Activated naive CD4-positive, alpha-beta T cell treated with anti-CD3 and anti-CD28 coated beads, Interleukin-2, amount 50 U/mL, for 16 hours (primary cell): ENCODE measurements around the gene ERICH6.

Experiments
- DNase-seq: peaks from one replicate; pipeline ENCODE4 v3.0.0-alpha.2; 2020

The ERICH6 gene

DNA sequence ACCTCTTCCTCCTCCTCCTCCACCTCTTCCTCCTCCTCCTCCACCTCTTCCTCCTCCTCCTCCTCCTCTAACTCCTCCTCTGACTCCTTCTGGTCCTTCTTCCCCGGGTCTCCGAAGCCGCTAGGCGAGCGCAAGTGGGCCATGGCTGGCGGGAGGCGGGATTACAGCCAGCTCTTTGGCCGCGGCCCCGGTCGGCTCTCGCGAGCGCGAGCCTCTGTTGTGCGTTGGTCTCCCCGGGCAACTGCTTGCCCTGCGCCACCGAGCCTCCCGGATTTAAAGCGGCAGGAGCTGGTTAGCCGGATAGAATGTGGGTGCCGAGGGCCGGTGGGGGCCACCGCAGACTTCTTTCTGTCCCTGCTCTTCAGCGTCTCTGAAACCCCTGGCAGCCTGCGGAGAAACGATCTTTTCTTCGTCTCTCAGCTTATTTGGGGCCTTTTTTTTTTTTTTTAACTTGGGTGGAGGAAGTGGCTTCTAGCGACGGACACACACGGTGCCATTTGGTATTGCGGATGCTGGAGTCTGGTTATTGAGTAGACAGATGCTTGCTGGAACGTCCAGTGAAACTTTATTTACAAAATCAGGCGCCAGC is at the start of gene ERICH6:
Gene ERICH6 (minus strand): TSS at position 165 of the 589 bp plus-strand sequence. CDS start 22 bp downstream, at position 143.
- peak; percentile 73 for DNase-seq

- no peak for DNase-seq
These were observed 48.1 kb upstream of the ERICH6 start for GRCh38 chr3:150751781-150752263.

DNA sequence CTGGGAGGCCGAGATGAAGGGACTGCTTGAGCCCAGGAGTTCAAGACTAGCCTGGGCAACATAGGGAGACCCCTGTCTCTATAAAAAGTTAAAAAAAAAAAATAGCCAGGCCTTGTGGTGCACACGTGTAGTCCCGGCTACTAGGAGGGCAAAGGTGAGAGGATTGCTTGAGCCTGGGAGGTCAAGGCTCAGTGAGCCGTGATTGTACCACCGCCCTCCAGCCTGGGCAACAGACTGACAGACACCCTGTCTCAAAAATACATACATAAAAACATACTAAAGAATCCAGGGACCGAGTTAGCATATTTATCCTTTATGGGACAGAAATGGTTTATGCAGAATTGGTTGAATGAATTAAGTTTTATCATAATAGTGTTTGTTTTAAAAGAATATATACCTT is 45.5 kb upstream of the ERICH6 start:
- DNase-seq = no peak

DNA sequence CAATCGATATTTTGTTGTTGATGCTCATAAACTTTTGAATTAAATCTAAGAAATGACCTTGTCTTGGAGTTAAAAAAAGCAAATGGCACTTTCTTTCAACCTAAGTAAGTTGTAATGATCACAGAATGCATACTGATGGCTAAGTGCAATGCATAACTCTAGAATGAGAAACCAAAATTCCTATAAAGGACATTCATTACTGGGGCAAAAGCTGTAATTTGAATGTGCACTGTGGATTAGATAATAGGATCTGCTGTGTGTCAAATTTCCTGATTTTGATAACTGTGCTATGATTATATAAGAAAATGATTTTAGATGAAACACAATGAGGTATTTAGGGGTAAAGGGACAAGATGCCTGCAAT is 44.9 kb upstream of the ERICH6 start:
- no peak for DNase-seq

DNA sequence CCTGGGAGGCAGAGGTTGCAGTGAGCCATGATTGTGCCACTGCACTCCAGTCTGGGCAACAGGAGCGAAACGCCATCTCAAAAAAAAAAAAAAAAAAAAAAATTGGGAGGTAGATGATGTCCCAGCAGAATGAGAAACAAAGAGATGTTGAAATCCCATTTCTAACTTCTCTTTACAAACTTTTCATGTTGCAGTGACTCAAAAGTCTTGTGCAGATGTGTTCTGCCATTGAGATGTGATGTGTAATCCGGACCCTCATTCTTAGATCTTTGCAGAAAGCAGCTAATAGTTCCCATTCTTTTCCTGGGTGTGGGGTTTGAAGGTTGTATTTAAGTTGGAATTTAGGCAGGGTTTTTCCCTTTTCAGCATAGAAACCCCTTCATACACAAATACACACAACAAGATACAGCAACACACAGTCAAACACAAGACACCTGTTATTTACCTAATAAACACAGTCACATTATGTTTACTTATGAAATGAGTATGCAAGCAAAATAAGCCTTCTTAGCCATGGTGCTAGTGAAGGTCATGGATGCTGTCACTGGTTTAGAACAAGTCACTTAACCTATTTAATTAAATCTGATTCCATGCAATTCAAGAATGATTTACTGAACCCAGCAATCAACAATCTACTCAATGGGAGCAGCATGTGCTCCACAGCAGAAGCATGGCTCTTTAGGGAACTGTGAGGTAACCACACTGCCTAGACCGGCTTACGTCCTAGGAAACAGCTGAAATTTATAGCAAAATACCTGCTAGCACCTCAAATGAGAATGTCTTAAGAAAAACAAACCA is 44.4 kb upstream of the ERICH6 start:
- DNase-seq = no peak

- DNase-seq = no peak
These were observed 43.3 kb upstream of the ERICH6 start for GRCh38 chr3:150746791-150747590.

GRCh38 chr3:150745832-150746231 is 42.1 kb upstream of the ERICH6 start:
- no peak for DNase-seq

DNA sequence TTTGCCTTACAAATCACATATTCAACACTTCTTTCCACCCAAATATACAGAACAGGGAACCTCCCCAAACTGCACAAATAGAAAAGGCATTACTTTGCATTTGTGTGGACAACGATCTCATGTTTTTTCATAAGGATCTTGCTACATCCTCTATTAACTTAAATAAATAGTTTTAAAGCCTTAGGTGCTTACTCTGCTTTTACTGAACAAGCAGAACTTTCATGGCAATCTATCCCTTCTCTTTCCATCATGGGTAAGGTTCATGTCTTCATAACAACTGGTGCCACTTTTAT is 41.1 kb upstream of the ERICH6 start:
- DNase-seq = no peak

DNA sequence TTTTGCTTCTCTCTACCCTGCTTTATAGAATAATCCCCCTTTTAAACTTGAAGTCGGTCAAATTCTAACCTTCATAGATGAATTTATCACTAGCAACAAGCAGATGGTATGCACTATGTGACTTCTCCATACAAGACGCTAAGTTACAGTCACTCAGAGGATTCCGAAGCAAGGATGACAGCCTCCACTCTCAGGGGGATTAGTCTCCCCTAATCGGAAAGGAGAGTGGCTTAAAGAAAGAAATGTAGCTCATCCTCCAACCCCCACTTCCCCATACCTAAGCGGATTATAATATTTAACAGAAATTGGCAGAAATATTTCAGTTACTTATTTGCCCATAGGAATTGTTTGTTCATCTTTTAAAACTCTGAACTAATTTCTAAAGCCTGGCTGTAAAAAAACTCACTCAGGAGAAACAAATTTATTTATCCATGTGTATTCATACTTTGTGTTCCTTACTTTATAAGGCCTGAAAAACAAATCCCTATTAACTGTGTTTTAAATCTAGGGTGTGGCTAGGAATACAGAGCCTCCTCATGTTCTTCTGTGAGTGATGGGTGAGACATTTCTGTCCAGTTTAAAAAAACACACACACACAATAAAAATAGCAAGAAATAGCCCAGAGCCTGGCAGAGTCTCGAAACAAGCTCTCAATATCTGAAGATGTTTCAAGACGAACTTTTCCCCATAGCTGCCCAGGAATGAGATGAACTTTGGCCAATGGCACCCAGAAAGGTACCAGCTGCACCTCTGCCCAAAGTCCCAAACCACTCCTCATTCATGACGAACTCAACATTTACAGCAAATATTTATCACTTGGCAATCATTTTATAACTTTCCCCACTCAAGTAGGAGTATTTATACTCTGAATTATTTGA is 40.6 kb upstream of the ERICH6 start:
- no peak for DNase-seq

GRCh38 chr3:150743508-150743907 is 39.8 kb upstream of the ERICH6 start:
- DNase-seq = no peak

GRCh38 chr3:150742679-150743078 is 39.0 kb upstream of the ERICH6 start:
- no peak for DNase-seq

DNA sequence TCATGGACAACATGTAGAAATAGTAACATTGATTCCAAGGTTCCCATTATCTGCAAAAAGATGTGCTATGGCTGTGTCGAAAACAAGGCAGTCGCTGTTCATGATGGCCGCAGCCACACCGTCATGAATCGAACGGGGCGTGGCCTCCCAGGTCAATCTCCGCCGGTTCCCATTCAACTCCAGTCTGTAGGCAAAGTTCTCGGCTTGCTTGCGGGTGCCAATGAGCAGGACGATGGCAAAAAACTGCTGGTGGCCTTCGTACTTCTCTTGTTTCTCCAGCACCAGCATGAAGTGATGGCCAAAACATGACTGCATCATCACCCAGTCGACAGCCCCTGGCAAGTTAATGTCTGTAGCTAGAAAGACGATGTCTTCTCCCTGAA is 38.4 kb upstream of the ERICH6 start:
- no peak for DNase-seq

DNA sequence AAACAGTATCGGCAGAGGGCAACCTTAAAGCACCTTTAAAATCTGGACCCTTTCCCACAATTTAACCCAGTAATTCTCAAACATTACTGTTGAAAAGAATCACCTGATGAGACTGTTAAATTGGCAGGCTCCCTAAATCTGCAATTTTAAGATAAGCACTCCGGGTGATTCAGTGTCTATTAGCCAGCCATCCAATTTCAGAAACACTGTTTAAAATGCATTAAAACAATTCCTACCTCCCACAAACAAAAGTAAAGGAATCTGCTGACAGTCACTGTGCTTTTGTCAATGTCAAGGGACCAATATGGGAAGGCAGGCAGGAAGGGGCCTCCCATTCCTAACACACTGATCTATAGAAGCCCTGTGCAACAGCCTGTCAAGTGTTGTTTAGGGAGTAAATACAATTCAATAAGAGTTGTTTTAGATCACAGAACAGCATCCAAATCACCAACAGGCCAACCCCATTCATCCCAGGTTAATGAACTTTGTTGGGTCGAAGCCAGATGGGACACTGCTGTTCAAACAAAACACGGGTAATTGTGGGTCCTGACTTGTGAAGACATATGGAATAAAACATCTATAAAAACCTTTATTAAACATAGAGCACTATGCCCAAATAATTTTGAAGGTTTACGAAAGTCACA is 37.9 kb upstream of the ERICH6 start:
- no peak for DNase-seq

DNA sequence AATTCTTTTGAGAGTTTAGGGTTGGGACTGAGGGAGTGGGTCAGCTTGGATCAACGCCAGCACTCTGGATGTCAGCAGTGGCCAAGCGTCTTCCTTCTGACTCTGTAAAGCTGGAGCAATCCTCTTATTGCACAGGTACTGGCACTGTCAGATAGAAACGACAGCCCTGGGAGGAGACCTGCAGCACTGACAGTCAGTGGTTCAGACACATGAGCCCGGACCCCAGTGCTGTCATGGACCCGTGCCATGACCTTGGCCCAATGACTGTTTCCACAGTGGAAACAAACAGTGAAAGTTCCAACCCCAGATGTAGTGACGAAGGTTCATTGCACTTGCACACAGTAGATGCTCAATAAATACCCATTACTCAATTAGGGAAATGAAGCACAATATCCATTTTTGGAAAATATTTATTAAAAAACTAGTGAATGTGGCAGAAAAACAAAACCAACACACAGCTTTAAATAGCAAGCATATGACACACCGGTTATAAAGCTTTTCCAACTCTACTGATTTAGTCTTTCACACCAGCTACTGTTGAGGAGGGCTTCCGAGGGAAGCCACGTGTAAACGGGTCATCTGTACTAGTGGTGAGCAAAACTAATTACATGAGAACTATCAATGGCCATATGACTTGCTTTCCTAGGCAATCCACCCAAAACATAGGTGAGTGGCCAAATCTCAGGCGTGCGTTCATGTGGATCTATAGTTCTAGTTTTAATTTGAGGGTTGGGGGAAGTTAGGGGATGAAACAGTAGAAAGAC is 37.2 kb upstream of the ERICH6 start:
- DNase-seq = no peak

DNA sequence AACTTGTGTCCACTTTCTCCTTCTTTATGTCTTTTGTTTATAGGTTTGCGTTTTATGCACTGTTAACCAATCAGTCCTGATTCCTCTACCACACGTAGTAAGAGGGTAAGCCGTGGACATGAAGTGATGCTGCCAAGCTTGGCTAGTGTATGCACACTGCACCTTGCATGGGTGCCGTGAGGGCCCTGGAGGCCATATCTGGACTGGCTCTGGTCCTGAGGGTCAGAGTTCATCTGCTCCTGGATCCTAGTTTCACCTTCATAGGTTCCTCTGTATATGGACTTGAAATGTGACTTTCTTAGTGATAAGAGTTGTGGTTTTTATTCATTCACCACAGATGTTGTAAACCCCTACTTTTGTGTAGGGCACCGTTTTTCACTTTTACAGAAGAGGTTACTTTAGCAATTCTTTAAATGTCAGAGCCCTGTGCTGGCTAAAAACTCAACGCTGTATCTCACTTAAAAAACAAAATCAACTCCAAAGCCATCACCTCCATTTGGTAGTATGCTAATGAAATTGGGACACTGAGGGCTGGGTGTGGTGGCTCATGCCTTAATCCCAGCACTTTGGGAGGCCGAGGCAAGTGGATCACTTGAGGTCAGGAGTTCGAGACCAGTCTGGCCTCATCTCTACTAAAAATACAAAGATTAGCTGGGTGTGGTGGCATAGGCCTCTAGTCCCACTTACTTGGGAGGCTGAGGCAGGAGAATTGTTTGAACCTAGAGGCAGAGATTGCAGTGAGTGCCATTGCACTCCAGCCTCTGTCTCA is 36.3 kb upstream of the ERICH6 start:
- no peak for DNase-seq

DNA sequence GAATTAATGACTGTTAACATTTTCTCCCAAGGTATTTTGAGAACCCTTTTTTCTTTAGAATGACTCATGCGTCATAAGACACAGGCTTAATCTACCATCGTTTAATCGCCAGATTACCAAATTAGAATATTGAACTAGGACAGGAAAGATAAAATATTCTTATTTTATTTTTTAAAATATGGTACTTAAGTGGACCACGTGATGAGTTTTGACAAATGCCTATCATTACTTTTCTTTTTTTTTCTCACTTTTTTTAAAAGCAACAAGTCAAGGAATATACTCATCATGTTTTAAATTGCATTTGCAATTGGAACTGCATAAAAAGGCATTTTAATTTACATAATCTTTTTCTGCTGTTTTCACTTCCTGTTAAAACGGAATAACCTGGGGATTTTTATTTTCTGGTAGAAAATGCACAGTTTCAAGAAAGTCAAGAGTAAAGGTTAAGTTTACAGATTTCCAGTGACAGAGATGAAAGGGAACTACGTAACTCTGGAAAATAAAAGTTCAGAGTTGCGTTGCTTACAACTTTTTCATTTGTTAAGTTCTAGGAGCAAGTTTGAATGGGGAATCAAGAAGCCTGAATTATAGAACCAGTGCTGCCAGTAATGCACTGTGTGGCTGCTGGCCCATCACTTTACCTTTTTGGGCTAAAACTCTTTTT is 35.6 kb upstream of the ERICH6 start:
- DNase-seq = no peak

DNA sequence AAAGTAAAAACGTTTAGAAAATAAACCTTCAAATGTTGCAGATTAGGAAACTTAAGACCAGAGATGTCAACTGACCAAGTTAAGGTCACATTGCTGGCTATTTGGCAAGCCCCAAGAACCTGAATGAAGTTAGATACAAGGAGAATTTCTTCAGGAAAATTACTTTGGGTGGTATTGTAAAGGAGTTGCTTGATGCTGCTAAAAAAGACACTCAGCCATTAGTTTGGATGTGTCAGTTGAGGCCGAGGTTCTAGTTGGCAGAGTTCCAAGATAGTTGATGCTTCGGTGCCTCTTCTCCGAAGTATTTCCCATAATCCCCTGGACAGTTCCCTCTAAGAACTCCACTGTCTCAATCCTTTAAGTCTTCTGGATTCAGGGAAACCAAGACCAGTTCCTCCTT is 35.0 kb upstream of the ERICH6 start:
- no peak for DNase-seq

DNA sequence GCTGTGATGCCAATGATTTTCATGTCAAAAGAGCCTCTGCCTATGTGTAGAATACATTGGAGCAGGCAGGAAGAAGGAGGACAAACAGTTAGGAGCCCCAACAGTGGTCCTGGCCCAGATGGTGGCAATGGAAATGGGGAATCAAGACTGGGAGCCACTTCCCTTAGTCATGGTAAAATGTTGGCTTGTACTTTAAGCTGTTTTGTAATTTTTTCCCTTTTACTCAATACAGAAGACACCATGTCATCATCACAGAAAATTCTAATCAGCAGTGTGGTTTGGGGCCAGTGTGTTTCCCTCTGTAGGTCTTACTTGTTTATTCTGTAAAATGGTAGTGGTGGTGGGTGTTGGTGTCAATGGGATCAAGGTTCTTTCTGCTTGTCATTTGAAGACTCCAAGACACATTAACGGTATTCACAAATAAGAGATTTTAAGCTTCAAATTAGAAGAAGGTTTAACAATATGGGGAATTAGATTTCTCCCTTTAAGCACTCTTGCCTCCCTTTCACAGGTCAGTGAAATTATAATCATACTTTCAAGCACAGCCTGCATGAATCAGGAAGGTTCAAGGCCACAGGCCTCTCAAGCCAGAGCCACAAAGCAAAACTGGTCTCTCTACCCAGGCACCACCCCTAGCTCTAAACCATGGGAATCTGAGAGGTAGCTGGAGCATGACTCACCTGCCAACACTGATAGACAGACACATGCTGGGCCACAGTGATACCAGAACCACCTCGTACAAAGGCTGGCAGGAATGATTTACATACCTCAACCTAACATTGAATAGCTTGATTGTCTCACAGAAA is 34.4 kb upstream of the ERICH6 start:
- peak; percentile 51 for DNase-seq
